Choroid plexus epithelial cell (primary cell): ENCODE data around the gene BLOC1S6.

Source experiments
- DNase-seq: peaks from one replicate; pipeline ENCODE4 v3.0.0-alpha.2; 2010; ENCODE audit warnings: low read depth
- H3K4me3 ChIP-seq: 2 replicates; pipeline ENCODE4 v1.5.1; 2011; ENCODE audit warnings: low read depth, mild to moderate bottlenecking, control low read depth, low read length, moderate library complexity
- TF ChIP-seq, protein P1 (sequence below): conservative IDR thresholded peaks from 2 replicates; pipeline ENCODE4 v1.5.1; 2011; ENCODE audit warnings: low read depth, mild to moderate bottlenecking, control low read depth, inconsistent platforms, low read length, moderate library complexity

The BLOC1S6 gene

DNA sequence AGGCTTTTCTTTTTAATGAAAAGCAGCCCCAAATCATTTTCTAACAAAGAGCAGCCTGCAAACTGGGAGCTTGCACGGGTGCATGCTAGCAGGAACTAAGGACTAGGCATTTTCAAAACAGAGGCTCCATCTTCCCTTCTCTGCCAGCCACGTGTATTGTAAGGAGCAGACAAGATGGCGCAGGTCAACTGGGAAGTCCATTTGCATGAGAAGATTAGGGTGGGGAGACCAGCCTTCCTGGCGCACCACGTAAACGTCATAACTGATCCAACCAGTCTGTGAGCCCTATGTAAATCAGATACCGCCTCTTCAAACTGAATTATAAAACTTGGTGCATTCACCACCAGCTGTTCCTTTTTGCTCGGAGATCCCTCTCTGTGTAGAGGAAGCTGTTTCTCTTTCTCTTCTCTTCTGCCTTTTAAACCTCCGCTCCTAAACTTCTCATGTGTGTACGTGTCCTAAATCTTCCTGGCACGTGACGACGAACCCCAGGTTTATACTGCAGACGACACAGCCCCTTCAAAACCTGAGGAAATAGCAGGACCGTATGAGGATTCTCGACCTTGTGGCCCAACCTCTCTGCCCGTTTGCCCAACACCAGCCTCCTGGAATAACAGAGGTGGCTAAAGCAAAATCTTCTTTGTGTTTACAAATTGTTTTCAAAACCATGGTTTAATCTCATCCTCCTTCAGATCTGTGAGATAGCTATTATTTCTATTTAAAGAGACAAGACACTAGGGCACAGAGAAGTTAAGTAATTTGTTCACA lies 38.2 kb upstream of the BLOC1S6 start:
- no peak for DNase-seq
- H3K4me3 ChIP-seq = no peak overlapping the region
- TF ChIP-seq, protein P1, sequence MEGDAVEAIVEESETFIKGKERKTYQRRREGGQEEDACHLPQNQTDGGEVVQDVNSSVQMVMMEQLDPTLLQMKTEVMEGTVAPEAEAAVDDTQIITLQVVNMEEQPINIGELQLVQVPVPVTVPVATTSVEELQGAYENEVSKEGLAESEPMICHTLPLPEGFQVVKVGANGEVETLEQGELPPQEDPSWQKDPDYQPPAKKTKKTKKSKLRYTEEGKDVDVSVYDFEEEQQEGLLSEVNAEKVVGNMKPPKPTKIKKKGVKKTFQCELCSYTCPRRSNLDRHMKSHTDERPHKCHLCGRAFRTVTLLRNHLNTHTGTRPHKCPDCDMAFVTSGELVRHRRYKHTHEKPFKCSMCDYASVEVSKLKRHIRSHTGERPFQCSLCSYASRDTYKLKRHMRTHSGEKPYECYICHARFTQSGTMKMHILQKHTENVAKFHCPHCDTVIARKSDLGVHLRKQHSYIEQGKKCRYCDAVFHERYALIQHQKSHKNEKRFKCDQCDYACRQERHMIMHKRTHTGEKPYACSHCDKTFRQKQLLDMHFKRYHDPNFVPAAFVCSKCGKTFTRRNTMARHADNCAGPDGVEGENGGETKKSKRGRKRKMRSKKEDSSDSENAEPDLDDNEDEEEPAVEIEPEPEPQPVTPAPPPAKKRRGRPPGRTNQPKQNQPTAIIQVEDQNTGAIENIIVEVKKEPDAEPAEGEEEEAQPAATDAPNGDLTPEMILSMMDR = no peak

DNA sequence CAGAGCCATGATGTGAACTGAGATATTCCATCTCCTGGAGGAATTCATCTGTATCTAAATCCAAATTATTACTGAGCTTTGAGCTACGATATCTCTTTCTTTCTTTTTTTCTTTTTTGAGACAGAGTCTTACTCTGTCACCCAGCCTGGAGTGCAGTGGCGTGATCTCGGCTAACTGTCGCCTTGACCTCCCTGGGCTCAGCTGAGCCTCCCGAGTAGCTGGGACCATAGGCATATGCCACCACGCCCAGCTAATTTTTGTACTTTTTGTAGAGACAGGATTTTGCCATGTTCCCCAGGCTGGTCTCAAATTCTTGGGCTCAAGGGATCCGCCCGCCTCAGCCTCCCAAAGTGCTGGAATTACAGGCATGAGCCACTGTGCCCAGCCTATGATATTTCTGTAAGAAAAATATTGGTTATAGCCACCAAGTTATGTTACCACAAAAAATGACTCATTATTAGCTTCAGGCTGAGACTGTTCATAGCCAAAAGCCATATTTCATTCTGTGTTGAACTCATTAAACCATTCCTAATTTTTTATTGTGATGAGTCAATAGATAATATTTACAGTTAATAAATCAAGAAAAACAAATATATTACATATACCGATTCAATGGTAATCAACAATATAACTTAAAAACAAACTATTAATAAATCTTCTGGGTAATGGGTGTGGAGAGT lies 37.5 kb upstream of the BLOC1S6 start:
- TF ChIP-seq, protein P1 = no peak
- no peak overlapping the region for H3K4me3 ChIP-seq
- peak; percentile 19 for DNase-seq

DNA sequence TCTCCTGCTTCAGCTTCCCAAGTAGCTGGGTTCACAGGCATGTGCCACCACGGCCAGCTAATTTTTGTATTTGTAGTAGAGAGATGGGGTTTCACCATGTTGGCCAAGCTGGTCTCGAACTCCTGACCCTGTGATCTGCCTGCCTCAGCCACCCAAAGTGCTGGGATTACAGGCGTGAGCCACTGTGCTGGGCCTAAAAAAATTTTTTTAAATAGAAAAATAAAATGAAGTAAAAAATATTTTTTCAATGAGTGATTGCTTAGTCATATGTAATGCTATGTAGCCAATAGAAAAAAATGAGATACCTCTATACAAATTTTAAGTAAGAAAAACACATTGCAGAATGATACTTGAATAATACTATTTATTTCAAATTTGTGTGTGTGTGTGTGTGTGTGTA lies 36.7 kb upstream of the BLOC1S6 start:
- H3K4me3 ChIP-seq = no peak overlapping the region
- DNase-seq = peak; percentile 21
- TF ChIP-seq, protein P1 = no peak

DNA sequence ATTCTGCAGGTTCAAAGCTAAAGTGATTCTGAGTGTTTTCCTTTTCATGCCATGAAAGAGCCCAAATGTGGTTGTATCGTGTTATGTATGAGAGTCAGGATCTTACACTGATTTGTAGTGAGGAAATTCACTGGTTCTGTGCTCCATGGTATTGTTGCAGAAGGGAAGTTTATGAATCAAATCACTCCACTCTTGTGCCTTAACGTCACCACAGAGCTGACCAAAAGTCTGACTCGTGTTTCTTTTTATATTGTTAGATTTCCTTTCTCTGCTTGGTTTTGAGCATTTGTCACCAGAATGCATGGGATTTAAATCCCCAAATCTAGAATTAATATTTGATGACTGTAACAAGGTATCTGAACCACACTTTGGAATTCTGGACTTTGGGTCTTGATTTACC lies 35.5 kb upstream of the BLOC1S6 start:
- no peak for DNase-seq
- TF ChIP-seq, protein P1 = no peak
- no peak overlapping the region for H3K4me3 ChIP-seq

DNA sequence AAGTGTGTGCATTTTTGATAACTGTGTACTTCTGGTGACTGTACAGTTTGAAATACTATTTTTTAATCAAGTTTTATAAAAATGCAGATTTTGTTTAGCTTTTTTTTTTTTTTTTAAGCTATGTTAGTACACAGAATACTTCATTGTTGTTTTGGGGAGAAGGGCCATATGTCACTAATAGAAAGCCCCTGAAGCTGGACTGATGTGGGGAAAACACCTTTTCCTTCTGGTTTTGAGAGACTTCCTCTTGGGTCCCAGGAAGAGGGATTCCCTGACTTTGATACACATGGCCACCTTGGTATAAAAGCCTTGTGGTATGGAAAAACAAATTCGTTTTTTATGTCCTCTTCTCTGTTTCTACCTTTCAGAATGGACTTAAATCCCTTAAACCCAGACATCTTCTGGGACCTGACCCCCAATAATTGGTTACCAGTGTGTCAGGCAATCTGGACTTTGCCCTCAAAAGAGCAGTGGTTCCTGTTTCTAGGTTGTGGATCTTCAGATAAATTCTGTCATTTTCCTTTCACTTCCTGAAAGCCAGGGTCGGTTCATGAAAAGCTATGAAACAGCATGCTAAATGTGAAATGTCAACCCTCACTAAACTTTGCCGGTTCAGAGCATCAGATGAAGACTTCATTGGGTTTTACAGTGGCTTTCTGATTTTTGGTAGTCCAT lies 31.1 kb upstream of the BLOC1S6 start:
- no peak for DNase-seq
- TF ChIP-seq, protein P1 = no peak
- no peak overlapping the region for H3K4me3 ChIP-seq

DNA sequence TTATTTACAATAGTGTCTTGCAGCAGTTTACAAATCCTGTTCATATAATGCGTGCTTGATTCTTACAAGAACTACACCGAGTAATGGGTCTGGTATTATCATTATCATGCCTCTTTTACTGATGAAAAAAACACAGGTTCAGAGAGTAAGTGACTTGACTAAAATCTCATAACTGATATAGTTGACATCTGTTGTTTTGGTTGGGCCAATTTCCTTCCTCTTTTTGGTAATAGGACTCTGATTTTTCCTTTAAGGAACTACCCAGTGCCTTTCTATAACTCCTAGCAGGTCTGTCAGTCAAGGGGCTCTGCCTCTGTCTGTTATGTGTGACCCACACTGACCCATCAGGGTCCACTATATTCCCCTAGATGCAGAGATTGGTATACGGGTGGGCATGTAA lies 14.6 kb upstream of the BLOC1S6 start:
- TF ChIP-seq, protein P1 = no peak
- no peak overlapping the region for H3K4me3 ChIP-seq
- no peak for DNase-seq
